SH-SY5Y (cell line): Measurements from ENCODE around the gene AKR1B15.

ENCODE experiments used
- GATA2 ChIP-seq: IDR thresholded peaks from 2 replicates; pipeline ENCODE4 v1.6.1; 2011; ENCODE audit warnings: mild to moderate bottlenecking, low read depth, low read length
- GATA3 ChIP-seq: IDR thresholded peaks from 2 replicates; pipeline ENCODE4 v1.6.1; 2011; ENCODE audit warnings: low read depth, mild to moderate bottlenecking, low read length, moderate library complexity

GRCh38 chr7:134504660-134505164 lies 44.2 kb upstream of the AKR1B15 start:
- TF ChIP-seq GATA2 (no peak), GATA3 (no peak)
